Smooth muscle cell (in vitro differentiated cells): ENCODE results near the gene DNAJC5G. TPM values are rescaled to one million over a fixed set of nuclear protein-coding genes. Genes with fewer than 3 reads are reported as not detected.

Experiments used
- DNase-seq: peaks from one replicate; lab custom pipeline; 2025; ENCODE audit not compliant: unreplicated experiment; lab: John Stamatoyannopoulos, UW
- H2AFZ ChIP-seq: fragments of 200-600 bp; sonication (generic); 2 replicates; pipeline ENCODE4 v1.6.0; 2016; ENCODE audit warnings: antibody characterized with exemption, low read depth, mild to moderate bottlenecking
- H3F3A ChIP-seq: fragments of 200-600 bp; sonication (generic); 2 replicates; pipeline ENCODE4 v1.6.0; 2017; ENCODE audit warnings: antibody characterized with exemption, low read depth
- H3K27ac ChIP-seq: fragments of 200-600 bp; sonication (generic); 2 replicates; pipeline ENCODE4 v1.5.1; 2016; ENCODE audit warnings: low read depth, mild to moderate bottlenecking
- H3K27me3 ChIP-seq: fragments of 200-600 bp; sonication (generic); 2 replicates; pipeline ENCODE4 v1.6.1; 2016; ENCODE audit warnings: low read depth, mild to moderate bottlenecking
- H3K36me3 ChIP-seq: fragments of 200-600 bp; sonication (generic); 2 replicates; pipeline ENCODE4 v1.5.1; 2016; ENCODE audit warnings: low read depth
- H3K4me1 ChIP-seq: fragments of 200-600 bp; sonication (generic); 2 replicates; pipeline ENCODE4 v1.5.1; 2016; ENCODE audit warnings: low read depth
- H3K4me2 ChIP-seq: fragments of 200-600 bp; sonication (generic); 2 replicates; pipeline ENCODE4 v1.6.0; 2016; ENCODE audit warnings: mild to moderate bottlenecking
- H3K4me3 ChIP-seq: fragments of 200-600 bp; sonication (generic); 2 replicates; pipeline ENCODE4 v1.5.1; 2016; ENCODE audit warnings: mild to moderate bottlenecking
- H3K79me2 ChIP-seq: fragments of 200-600 bp; sonication (generic); 2 replicates; pipeline ENCODE4 v1.6.0; 2016; ENCODE audit warnings: low read depth, mild to moderate bottlenecking
- H3K9ac ChIP-seq: fragments of 200-600 bp; sonication (generic); 2 replicates; pipeline ENCODE4 v1.6.0; 2016; ENCODE audit warnings: low read depth
- H3K9me3 ChIP-seq: fragments of 200-600 bp; sonication (generic); replicated peaks from 2 replicates; pipeline ENCODE4 v1.5.1; 2016; ENCODE audit warnings: low read depth
- H4K20me1 ChIP-seq: fragments of 200-600 bp; sonication (generic); 2 replicates; pipeline ENCODE4 v1.6.0; 2016; ENCODE audit warnings: low read depth
- WGBS: methylation state at CpG from one replicate; pipeline ENCODE4 v1.1.7; 2016; ENCODE audit warnings: low lambda C conversion rate; 5-methylcytosine and 5-hydroxymethylcytosine counted together
- polyA plus RNA-seq: library from polyadenylated mRNA; unstranded; fragments of >200 nt; fragmentation: Nextera tagmentation; extraction: Ambion mirVana; gene quantifications from 2 replicates; pipeline ENCODE4 v1.2.1, GENCODE V29; 2016
- total RNA-seq: library from RNA; depleted of rRNA; stranded (reverse); fragments of >200 nt; gene quantifications from 2 replicates; pipeline ENCODE4 v1.2.3, GENCODE V29; 2014
- TF ChIP-seq, protein P1 (sequence below): fragments of 200-600 bp; sonication (generic); IDR thresholded peaks from 2 replicates; pipeline ENCODE4 v1.5.1; 2017; ENCODE audit warnings: borderline replicate concordance, mild to moderate bottlenecking, antibody characterized with exemption; ENCODE audit not compliant: insufficient read depth, poor library complexity, severe bottlenecking

Gene DNAJC5G
- total and polyA plus RNA-seq, 2 experiments from 2014 or later = not detected

- no peaks in the 10 kb centered on the region for H3K9me3 ChIP-seq
- H2AFZ ChIP-seq = no peak overlapping the region
- WGBS = 96% methylated on average over 3 of the region's 3 CpGs
- H3K27ac ChIP-seq = no peak overlapping the region
- H3K79me2 ChIP-seq = no peaks in the 10 kb centered on the region
- H3K27me3 ChIP-seq = peaks cover 19% of the 10 kb centered on the region
- no peak for DNase-seq
- no peaks in the 10 kb centered on the region for H3K36me3 ChIP-seq
- no peak overlapping the region for H3K9ac ChIP-seq
- peaks cover 38% of the 10 kb centered on the region for H4K20me1 ChIP-seq
- H3K4me3 ChIP-seq = no peak overlapping the region
- peaks cover 3% of the 10 kb centered on the region for H3K4me1 ChIP-seq
- no peaks in the 10 kb centered on the region for H3F3A ChIP-seq
- no peak overlapping the region for H3K4me2 ChIP-seq
- TF ChIP-seq, protein P1, sequence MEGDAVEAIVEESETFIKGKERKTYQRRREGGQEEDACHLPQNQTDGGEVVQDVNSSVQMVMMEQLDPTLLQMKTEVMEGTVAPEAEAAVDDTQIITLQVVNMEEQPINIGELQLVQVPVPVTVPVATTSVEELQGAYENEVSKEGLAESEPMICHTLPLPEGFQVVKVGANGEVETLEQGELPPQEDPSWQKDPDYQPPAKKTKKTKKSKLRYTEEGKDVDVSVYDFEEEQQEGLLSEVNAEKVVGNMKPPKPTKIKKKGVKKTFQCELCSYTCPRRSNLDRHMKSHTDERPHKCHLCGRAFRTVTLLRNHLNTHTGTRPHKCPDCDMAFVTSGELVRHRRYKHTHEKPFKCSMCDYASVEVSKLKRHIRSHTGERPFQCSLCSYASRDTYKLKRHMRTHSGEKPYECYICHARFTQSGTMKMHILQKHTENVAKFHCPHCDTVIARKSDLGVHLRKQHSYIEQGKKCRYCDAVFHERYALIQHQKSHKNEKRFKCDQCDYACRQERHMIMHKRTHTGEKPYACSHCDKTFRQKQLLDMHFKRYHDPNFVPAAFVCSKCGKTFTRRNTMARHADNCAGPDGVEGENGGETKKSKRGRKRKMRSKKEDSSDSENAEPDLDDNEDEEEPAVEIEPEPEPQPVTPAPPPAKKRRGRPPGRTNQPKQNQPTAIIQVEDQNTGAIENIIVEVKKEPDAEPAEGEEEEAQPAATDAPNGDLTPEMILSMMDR = no peak
These were observed 36.9 kb downstream of the DNAJC5G start for GRCh38 chr2:27312152-27312551.

DNA sequence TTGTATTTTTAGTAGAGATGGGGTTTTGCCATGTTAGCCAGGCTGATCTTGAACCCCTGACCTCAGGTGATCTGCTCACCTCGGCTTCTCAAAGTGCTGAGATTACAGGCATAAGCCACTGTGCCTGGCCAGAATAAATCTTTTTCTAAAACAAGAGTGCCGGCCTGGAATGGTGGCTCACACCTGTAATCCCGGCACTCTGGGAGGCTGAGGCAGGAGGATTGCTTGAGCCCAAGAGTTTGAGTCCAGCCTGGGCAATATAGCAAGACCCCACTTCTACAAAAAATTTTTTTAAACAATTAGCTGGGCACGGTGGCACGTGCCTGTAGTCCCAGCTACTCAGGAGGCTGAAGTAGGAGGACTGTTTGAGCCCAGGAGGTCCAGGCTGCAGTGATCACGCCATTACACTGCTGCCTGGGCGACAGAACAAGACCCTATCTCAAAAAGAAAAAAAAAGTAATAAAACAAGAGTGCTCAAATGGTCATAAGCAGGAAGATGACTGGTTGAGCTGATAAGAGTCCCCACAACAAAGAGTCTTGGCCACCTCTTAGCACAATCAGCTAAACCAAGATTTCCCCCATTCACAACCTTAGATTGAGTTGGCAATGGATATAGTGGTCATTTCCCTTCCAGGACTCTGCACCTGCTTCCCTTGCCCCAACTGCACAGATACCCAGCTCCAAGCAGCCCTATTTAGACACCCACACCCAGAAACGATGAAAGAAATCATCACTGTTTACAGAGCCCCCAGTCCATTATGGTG is 38.8 kb downstream of the DNAJC5G start:
- H3K27me3 ChIP-seq = no peaks in the 10 kb centered on the region
- H3K27ac ChIP-seq = no peak overlapping the region
- peaks cover 20% of the 10 kb centered on the region for H4K20me1 ChIP-seq
- H3K9ac ChIP-seq = no peak overlapping the region
- H2AFZ ChIP-seq = no peak overlapping the region
- no peaks in the 10 kb centered on the region for H3K4me1 ChIP-seq
- no peak for DNase-seq
- H3K4me3 ChIP-seq = no peak overlapping the region
- H3K9me3 ChIP-seq = no peaks in the 10 kb centered on the region
- 97% methylated on average over 8 of the region's 8 CpGs for WGBS
- no peaks in the 10 kb centered on the region for H3K79me2 ChIP-seq
- TF ChIP-seq, protein P1 = no peak
- H3F3A ChIP-seq = no peaks in the 10 kb centered on the region
- H3K36me3 ChIP-seq = no peaks in the 10 kb centered on the region
- H3K4me2 ChIP-seq = no peak overlapping the region

DNA sequence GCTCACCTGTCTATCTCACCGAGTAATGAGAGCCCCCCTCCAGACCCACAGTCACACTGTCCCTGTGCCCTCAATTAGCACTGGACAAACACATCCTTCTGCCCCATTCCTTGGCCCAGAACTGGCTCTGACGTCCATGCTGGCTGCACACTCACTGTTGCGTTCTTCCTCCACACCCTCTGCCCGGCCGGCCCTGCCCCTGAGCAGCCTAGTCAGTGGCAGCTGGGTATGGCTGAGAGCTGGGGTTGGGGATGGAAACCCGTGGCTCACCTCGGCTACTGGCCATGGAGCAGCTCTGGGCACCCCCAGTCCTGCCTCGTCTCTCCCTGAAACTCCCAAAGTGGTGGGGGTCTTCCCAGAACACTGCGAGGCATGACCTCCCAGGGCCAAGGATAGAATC is 39.5 kb downstream of the DNAJC5G start:
- Histone ChIP-seq H3K4me3 (no peak overlapping the region), H3K27ac (no peak overlapping the region), H2AFZ (no peak overlapping the region), H3K4me1 (no peaks in the 10 kb centered on the region), H3K27me3 (no peaks in the 10 kb centered on the region), H4K20me1 (peaks cover 20% of the 10 kb centered on the region), H3K36me3 (no peaks in the 10 kb centered on the region), H3K4me2 (no peak overlapping the region), H3K9ac (no peak overlapping the region), H3F3A (no peaks in the 10 kb centered on the region), H3K79me2 (no peaks in the 10 kb centered on the region), H3K9me3 (no peaks in the 10 kb centered on the region)
- TF ChIP-seq, protein P1 = no peak
- no peak for DNase-seq
- WGBS = 93% methylated on average over 9 of the region's 9 CpGs

DNA sequence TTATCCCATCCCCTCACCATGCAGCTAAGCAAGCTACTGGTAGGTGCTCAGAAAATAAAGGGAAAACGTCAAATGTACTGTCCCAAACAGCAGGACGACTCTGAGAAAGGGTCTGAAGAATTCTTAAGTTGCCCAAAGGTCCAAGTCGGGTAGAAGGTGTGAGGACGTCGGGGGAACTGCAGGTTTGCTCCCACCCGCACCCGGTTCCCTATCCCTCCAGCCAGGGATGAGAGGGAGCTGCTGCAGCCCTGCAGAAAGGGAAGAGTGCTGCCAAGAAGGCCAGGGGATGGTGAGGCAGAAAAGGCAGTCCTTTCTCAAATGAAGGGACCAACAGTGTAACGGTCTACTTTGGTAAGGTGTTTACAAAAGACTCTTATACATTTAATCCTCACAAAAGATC is 39.9 kb downstream of the DNAJC5G start:
- Histone ChIP-seq H3K9me3 (no peaks in the 10 kb centered on the region), H3F3A (no peaks in the 10 kb centered on the region), H2AFZ (no peak overlapping the region), H3K36me3 (no peaks in the 10 kb centered on the region), H3K27ac (no peak overlapping the region), H4K20me1 (peaks cover 20% of the 10 kb centered on the region), H3K27me3 (no peaks in the 10 kb centered on the region), H3K9ac (no peak overlapping the region), H3K79me2 (no peaks in the 10 kb centered on the region), H3K4me2 (no peak overlapping the region), H3K4me1 (no peaks in the 10 kb centered on the region), H3K4me3 (no peak overlapping the region)
- DNase-seq = no peak
- 82% methylated on average over 8 of the region's 8 CpGs for WGBS
- TF ChIP-seq, protein P1 = no peak
